GM23248 (cell line): ENCODE data around the gene DNAH8. TPM values are rescaled to one million over a fixed set of nuclear protein-coding genes. Genes with fewer than 3 reads are reported as not detected.

Experiments used
- DNase-seq: peaks from one replicate; pipeline ENCODE4 v3.0.0-alpha.2; 2015
- H2AFZ ChIP-seq: fragments of 200-600 bp; sonication (generic); 2 replicates; pipeline ENCODE4 v1.6.1; 2016; ENCODE audit warnings: antibody characterized with exemption
- H3F3A ChIP-seq: fragments of 200-600 bp; sonication (generic); 2 replicates; pipeline ENCODE4 v1.6.1; 2016; ENCODE audit warnings: mild to moderate bottlenecking, antibody characterized with exemption, mixed run types; ENCODE audit not compliant: insufficient read depth
- H3K27ac ChIP-seq: fragments of 200-600 bp; sonication (generic); 2 replicates; pipeline ENCODE4 v1.5.1; 2016; ENCODE audit warnings: mild to moderate bottlenecking
- H3K27me3 ChIP-seq: fragments of 200-600 bp; sonication (generic); replicated peaks from 2 replicates; pipeline ENCODE4 v1.6.1; 2016; ENCODE audit warnings: mild to moderate bottlenecking; ENCODE audit not compliant: insufficient read depth
- H3K36me3 ChIP-seq: fragments of 200-600 bp; sonication (generic); 2 replicates; pipeline ENCODE4 v1.6.1; 2016; ENCODE audit warnings: low read depth, mild to moderate bottlenecking
- H3K4me1 ChIP-seq: fragments of 200-600 bp; sonication (generic); 2 replicates; pipeline ENCODE4 v1.6.1; 2016; ENCODE audit warnings: mild to moderate bottlenecking; ENCODE audit not compliant: insufficient read depth
- H3K4me2 ChIP-seq: fragments of 200-600 bp; sonication (generic); one replicate; pipeline ENCODE4 v1.6.1; 2016; ENCODE audit warnings: mild to moderate bottlenecking; ENCODE audit not compliant: unreplicated experiment
- H3K4me3 ChIP-seq: fragments of 200-600 bp; sonication (generic); 2 replicates; pipeline ENCODE4 v1.5.1; 2016; ENCODE audit warnings: mild to moderate bottlenecking
- H3K79me2 ChIP-seq: fragments of 200-600 bp; sonication (generic); 2 replicates; pipeline ENCODE4 v1.6.1; 2016; ENCODE audit warnings: mild to moderate bottlenecking; ENCODE audit not compliant: insufficient read depth
- H3K9ac ChIP-seq: fragments of 200-600 bp; sonication (generic); 2 replicates; pipeline ENCODE4 v1.6.1; 2016; ENCODE audit warnings: mild to moderate bottlenecking
- H3K9me2 ChIP-seq: fragments of 200-600 bp; sonication (generic); 2 replicates; pipeline ENCODE4 v1.6.1; 2016; ENCODE audit warnings: mixed run types, mild to moderate bottlenecking, moderate library complexity; ENCODE audit not compliant: insufficient read depth
- H3K9me3 ChIP-seq: fragments of 200-600 bp; sonication (generic); one replicate; pipeline ENCODE4 v1.6.1; 2017; ENCODE audit warnings: low read depth
- H4K20me1 ChIP-seq: fragments of 200-600 bp; sonication (generic); 2 replicates; pipeline ENCODE4 v1.6.0; 2016; ENCODE audit not compliant: insufficient read depth
- EZH2 ChIP-seq: fragments of 200-600 bp; sonication (generic); IDR thresholded peaks from 2 replicates; pipeline ENCODE4 v1.6.1; 2018; ENCODE audit warnings: antibody characterized with exemption, mild to moderate bottlenecking; ENCODE audit not compliant: insufficient read depth, poor library complexity, severe bottlenecking
- EZH2phosphoT487 ChIP-seq: fragments of 200-600 bp; sonication (generic); IDR thresholded peaks from 2 replicates; pipeline ENCODE4 v1.6.1; 2018; ENCODE audit warnings: antibody characterized with exemption, moderate library complexity, mild to moderate bottlenecking, low read depth; ENCODE audit not compliant: insufficient read depth
- WGBS, 2 experiments: methylation state at CpG; one replicate each; pipeline ENCODE4 v1.1.6; 2015 to 2017; ENCODE audit warnings: low lambda C conversion rate in 2 of 2, low coverage in 1 of 2; ENCODE audit errors: missing lambda C conversion rate in 2 of 2; 5-methylcytosine and 5-hydroxymethylcytosine counted together
- in situ Hi-C: fragments of 300-500 bp; cut with MboI; formaldehyde crosslinking; loops from 2 replicates; pipeline ENCODE4 v1.15.0; 2020
- polyA plus RNA-seq: library from polyadenylated mRNA; unstranded; fragments of >200 nt; fragmentation: Nextera tagmentation; extraction: Ambion mirVana; gene quantifications from 2 replicates; pipeline ENCODE4 v1.2.1, GENCODE V29; 2016
- total RNA-seq: library from RNA; depleted of rRNA; stranded (reverse); fragments of >200 nt; shearing (Covaris generic); gene quantifications from 2 replicates; pipeline ENCODE4 v1.2.3, GENCODE V29; 2014

DNAH8 gene
- total and polyA plus RNA-seq, 2 experiments from 2014 or later: not detected

- H3K4me2 ChIP-seq: no peak overlapping the region
- H2AFZ ChIP-seq: no peak overlapping the region
- no peak for TF ChIP-seq EZH2phosphoT487
- TF ChIP-seq EZH2: no peak
- H3K4me3 ChIP-seq: no peak overlapping the region
- in situ Hi-C loops: no loop called here
- H3K79me2 ChIP-seq: no peaks in the 10 kb centered on the region
- H3K27ac ChIP-seq: no peak overlapping the region
- H3K9ac ChIP-seq: no peak overlapping the region
- no peaks in the 10 kb centered on the region for H4K20me1 ChIP-seq
- H3K4me1 ChIP-seq: no peaks in the 10 kb centered on the region
- H3K36me3 ChIP-seq: no peaks in the 10 kb centered on the region
- H3K9me3 ChIP-seq: no peaks in the 10 kb centered on the region
- H3K27me3 ChIP-seq: no peaks in the 10 kb centered on the region; the same call in 1 of the 2 replicates
- WGBS, 2 experiments: 17% methylated on average over 4 of the region's 4 CpGs
- DNase-seq: no peak
- no peaks in the 10 kb centered on the region for H3K9me2 ChIP-seq
- no peaks in the 10 kb centered on the region for H3F3A ChIP-seq
These were observed 86.2 kb downstream of the DNAH8 start for GRCh38 chr6:38801305-38801704.

GRCh38 chr6:38802497-38802896 lies 87.4 kb downstream of the DNAH8 start:
- H3F3A ChIP-seq: no peaks in the 10 kb centered on the region
- TF ChIP-seq EZH2 (no peak), EZH2phosphoT487 (no peak)
- H4K20me1 ChIP-seq: no peaks in the 10 kb centered on the region
- H3K4me1 ChIP-seq: no peaks in the 10 kb centered on the region
- no peak overlapping the region for H3K27ac ChIP-seq
- H3K9me2 ChIP-seq: no peaks in the 10 kb centered on the region
- no peaks in the 10 kb centered on the region for H3K79me2 ChIP-seq
- no peaks in the 10 kb centered on the region; the same call in 1 of the 2 replicates for H3K27me3 ChIP-seq
- H3K9me3 ChIP-seq: no peaks in the 10 kb centered on the region
- H3K9ac ChIP-seq: no peak overlapping the region
- H3K36me3 ChIP-seq: no peaks in the 10 kb centered on the region
- no peak overlapping the region for H2AFZ ChIP-seq
- no peak overlapping the region for H3K4me3 ChIP-seq
- in situ Hi-C loops: no loop called here
- no peak for DNase-seq
- H3K4me2 ChIP-seq: no peak overlapping the region

- no peak overlapping the region for H3K9ac ChIP-seq
- H3K79me2 ChIP-seq: no peaks in the 10 kb centered on the region
- in situ Hi-C loops: no loop called here
- H2AFZ ChIP-seq: no peak overlapping the region
- H3K4me2 ChIP-seq: no peak overlapping the region
- H3K27ac ChIP-seq: no peak overlapping the region
- H3K9me2 ChIP-seq: no peaks in the 10 kb centered on the region
- H4K20me1 ChIP-seq: no peaks in the 10 kb centered on the region
- 26 to 36% methylated on average over 3 of the region's 3 CpGs for WGBS, 2 experiments
- H3K4me1 ChIP-seq: no peaks in the 10 kb centered on the region
- H3K27me3 ChIP-seq: no peaks in the 10 kb centered on the region; the same call in 1 of the 2 replicates
- H3K4me3 ChIP-seq: no peak overlapping the region
- no peaks in the 10 kb centered on the region for H3K9me3 ChIP-seq
- no peak for TF ChIP-seq EZH2phosphoT487
- TF ChIP-seq EZH2: no peak
- DNase-seq: no peak
- no peaks in the 10 kb centered on the region for H3F3A ChIP-seq
- H3K36me3 ChIP-seq: no peaks in the 10 kb centered on the region
These were observed 88.0 kb downstream of the DNAH8 start for GRCh38 chr6:38803129-38803528.

GRCh38 chr6:38804358-38804757 lies 89.2 kb downstream of the DNAH8 start:
- Histone ChIP-seq H3F3A (no peaks in the 10 kb centered on the region), H3K27me3 (no peaks in the 10 kb centered on the region), H3K79me2 (no peaks in the 10 kb centered on the region), H3K4me3 (no peak overlapping the region), H2AFZ (no peak overlapping the region), H3K36me3 (no peaks in the 10 kb centered on the region), H3K4me1 (no peaks in the 10 kb centered on the region), H3K9me3 (no peaks in the 10 kb centered on the region), H3K9me2 (no peaks in the 10 kb centered on the region), H3K9ac (no peak overlapping the region), H4K20me1 (no peaks in the 10 kb centered on the region), H3K27ac (no peak overlapping the region), H3K4me2 (no peak overlapping the region)
- TF ChIP-seq EZH2phosphoT487 (no peak), EZH2 (no peak)
- in situ Hi-C loops: no loop called here
- WGBS, 2 experiments: 32 to 37% methylated on average over 4 of the region's 4 CpGs
- DNase-seq: no peak

GRCh38 chr6:38805127-38805655 lies 90.1 kb downstream of the DNAH8 start:
- Histone ChIP-seq H3K9me2 (no peaks in the 10 kb centered on the region), H3K4me3 (no peak overlapping the region), H3K79me2 (no peaks in the 10 kb centered on the region), H4K20me1 (no peaks in the 10 kb centered on the region), H3K27ac (no peak overlapping the region), H3K4me2 (no peak overlapping the region), H3K9me3 (no peaks in the 10 kb centered on the region), H3K9ac (no peak overlapping the region), H3F3A (no peaks in the 10 kb centered on the region), H3K4me1 (no peaks in the 10 kb centered on the region), H2AFZ (no peak overlapping the region), H3K36me3 (no peaks in the 10 kb centered on the region), H3K27me3 (no peaks in the 10 kb centered on the region)
- in situ Hi-C loops: no loop called here
- no peak for DNase-seq
- TF ChIP-seq EZH2phosphoT487: no peak
- no peak for TF ChIP-seq EZH2
- 57 to 58% methylated on average over 4 of the region's 4 CpGs for WGBS, 2 experiments
